DND-41 (cell line): Measurements from ENCODE around the gene ETFB.

ENCODE experiments used
- CTCF ChIP-seq: IDR thresholded peaks from 2 replicates; pipeline ENCODE4 v1.5.1; 2012; ENCODE audit warnings: borderline replicate concordance, low read length, moderate library complexity, mild to moderate bottlenecking; ENCODE audit not compliant: poor library complexity, severe bottlenecking; ENCODE audit errors: extremely low read depth
- EZH2 ChIP-seq: IDR thresholded peaks from 3 replicates; pipeline ENCODE4 v1.6.1; 2012; ENCODE audit warnings: borderline replicate concordance, low read depth, mild to moderate bottlenecking, moderate library complexity, low read length, inconsistent platforms; ENCODE audit not compliant: severe bottlenecking

DNA sequence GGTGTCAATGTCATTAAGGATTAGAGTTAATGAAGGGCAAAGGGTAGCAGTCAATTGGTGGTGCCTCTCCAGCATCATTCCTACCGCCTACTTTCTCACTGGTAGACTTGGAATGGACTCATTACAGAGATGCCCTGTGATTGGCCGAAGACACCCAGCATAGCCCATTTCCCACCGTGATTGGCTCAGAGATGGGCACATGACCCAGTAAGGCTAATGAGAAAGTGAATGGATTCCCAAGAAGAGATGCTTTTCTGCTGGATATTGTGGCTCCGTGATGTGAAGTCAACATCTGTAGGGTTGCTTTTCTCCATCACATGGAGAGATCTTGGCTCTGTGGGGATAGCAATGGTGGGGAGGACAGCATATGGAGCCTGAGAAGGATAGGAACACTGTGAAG lies 35.8 kb downstream of the ETFB start:
- TF ChIP-seq EZH2 (no peak), CTCF (no peak)
